ENCODE measurements around the gene GALNT13. TPM values are rescaled to one million over a fixed set of nuclear protein-coding genes. Genes with fewer than 3 reads are reported as not detected.

Gene GALNT13
- total RNA-seq, 1 donor from 2014 or later = 0.25 TPM

DNA sequence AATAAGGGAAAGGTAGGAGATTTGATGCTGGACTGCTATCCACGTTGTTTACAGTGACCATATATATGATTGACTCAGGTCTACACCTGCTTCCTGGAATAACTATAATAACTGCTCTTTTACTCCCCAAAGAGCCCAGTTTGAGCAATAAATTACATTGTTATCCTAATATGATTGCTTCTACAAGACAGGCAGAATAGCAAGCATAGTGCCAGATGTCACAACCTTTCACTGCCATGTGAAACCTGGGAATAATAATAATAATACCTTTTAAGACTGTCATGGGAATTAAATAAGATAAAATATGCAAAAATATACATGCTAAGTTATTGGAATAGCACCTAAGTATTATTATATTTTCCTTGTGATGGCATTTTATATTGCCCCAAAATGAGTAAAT lies 298.7 kb downstream of the GALNT13 start:
- TF ChIP-seq POLR2AphosphoS5 (IDR thresholded peaks at IDR 0.05; ENCODE audit: insufficient read depth in 1 of 2, low read depth in 1 of 2) = no peak
- TF ChIP-seq POLR2A (IDR thresholded peaks at IDR 0.05) = no peak
- TF ChIP-seq, protein P1, sequence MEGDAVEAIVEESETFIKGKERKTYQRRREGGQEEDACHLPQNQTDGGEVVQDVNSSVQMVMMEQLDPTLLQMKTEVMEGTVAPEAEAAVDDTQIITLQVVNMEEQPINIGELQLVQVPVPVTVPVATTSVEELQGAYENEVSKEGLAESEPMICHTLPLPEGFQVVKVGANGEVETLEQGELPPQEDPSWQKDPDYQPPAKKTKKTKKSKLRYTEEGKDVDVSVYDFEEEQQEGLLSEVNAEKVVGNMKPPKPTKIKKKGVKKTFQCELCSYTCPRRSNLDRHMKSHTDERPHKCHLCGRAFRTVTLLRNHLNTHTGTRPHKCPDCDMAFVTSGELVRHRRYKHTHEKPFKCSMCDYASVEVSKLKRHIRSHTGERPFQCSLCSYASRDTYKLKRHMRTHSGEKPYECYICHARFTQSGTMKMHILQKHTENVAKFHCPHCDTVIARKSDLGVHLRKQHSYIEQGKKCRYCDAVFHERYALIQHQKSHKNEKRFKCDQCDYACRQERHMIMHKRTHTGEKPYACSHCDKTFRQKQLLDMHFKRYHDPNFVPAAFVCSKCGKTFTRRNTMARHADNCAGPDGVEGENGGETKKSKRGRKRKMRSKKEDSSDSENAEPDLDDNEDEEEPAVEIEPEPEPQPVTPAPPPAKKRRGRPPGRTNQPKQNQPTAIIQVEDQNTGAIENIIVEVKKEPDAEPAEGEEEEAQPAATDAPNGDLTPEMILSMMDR (IDR thresholded peaks at IDR 0.05) = no peak
- H3K27ac ChIP-seq = no peak overlapping the region
- H3K4me3 ChIP-seq = no peak overlapping the region
- H3K27me3 ChIP-seq = no peaks in the 10 kb centered on the region
- intact Hi-C loops (cut with DNase I) = no loop called here
- no peaks in the 10 kb centered on the region for H3K36me3 ChIP-seq
- no peaks in the 10 kb centered on the region for H3K4me1 ChIP-seq
- DNase-seq (ENCODE audit: extremely low spot score in 2 of 2) = no peak
- no peaks in the 10 kb centered on the region for H3K9me3 ChIP-seq

DNA sequence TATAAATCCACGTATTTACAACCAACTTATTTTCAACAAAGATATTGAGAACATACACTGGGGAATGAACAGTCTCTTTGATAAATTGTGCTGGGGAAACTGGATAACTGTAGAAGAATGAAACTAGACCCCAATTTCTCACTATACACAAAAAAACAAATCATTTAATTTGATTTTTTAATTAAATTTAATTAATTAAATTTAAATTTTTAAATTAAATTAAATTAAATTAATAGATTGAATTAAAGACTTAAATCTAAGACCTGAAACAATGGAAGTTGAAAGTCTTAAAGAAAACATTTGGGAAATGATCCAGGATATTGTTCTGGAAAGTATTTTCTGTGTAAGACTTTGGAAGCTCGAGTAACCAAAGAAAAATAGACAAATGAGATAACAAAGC lies 301.4 kb downstream of the GALNT13 start:
- Histone ChIP-seq H3K9me3 (no peaks in the 10 kb centered on the region), H3K27ac (no peak overlapping the region), H3K27me3 (no peaks in the 10 kb centered on the region), H3K4me1 (no peaks in the 10 kb centered on the region), H3K4me3 (no peak overlapping the region), H3K36me3 (no peaks in the 10 kb centered on the region)
- intact Hi-C loops (cut with DNase I) = no loop called here
- DNase-seq (ENCODE audit: extremely low spot score in 2 of 2) = no peak
- TF ChIP-seq POLR2AphosphoS5 (IDR thresholded peaks at IDR 0.05; ENCODE audit: insufficient read depth in 1 of 2, low read depth in 1 of 2) (no peak), POLR2A (IDR thresholded peaks at IDR 0.05) (no peak)
- TF ChIP-seq, protein P1 (IDR thresholded peaks at IDR 0.05) = no peak

DNA sequence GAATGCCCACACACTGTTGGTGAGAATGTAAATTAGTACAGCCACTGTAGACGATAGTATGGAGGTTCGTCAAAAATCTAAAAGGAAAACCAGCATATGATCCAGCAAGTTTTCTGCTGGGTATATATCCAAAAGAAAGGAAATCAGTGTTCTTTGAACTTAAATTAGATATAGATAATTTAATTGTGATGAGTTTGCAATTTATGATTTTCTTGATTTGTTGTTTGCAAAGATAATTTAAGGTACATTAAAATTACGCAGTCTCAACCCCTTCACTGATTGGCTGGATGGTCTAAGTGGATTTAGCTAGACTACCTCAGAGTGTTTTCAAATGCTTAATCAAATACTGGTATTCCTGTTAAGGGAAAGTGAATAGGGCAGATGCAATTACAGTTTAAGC lies 302.2 kb downstream of the GALNT13 start:
- Histone ChIP-seq H3K9me3 (no peaks in the 10 kb centered on the region), H3K27me3 (no peaks in the 10 kb centered on the region), H3K4me1 (no peaks in the 10 kb centered on the region), H3K4me3 (no peak overlapping the region), H3K27ac (no peak overlapping the region), H3K36me3 (no peaks in the 10 kb centered on the region)
- TF ChIP-seq POLR2AphosphoS5 (IDR thresholded peaks at IDR 0.05; ENCODE audit: insufficient read depth in 1 of 2, low read depth in 1 of 2) = no peak
- intact Hi-C loops (cut with DNase I) = no loop called here
- DNase-seq (ENCODE audit: extremely low spot score in 2 of 2) = no peak

DNA sequence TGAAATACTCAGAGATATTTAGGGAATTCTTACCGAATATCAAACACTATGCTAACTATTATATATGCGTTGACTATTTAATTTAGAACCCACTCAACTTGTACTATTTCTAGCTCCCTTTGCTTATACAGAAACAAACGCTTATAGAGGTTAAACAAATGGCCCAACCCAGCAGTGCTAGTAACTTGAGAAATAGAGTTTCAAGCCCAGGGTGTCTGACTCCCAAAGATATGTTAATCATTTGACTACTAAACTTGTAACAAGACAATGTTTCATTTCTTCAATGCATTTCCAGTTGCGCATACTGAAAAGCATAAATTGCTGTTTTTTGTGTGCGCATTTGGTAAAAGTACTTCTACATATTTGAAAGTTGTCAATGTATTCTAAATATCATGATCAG lies 310.3 kb downstream of the GALNT13 start:
- Histone ChIP-seq H3K27me3 (no peaks in the 10 kb centered on the region), H3K4me1 (no peaks in the 10 kb centered on the region), H3K27ac (no peak overlapping the region), H3K9me3 (no peaks in the 10 kb centered on the region), H3K4me3 (no peak overlapping the region), H3K36me3 (no peaks in the 10 kb centered on the region)
- no peak for TF ChIP-seq POLR2AphosphoS5 (IDR thresholded peaks at IDR 0.05; ENCODE audit: insufficient read depth in 1 of 2, low read depth in 1 of 2)
- intact Hi-C loops (cut with DNase I) = no loop called here
- no peak for DNase-seq (ENCODE audit: extremely low spot score in 2 of 2)

DNA sequence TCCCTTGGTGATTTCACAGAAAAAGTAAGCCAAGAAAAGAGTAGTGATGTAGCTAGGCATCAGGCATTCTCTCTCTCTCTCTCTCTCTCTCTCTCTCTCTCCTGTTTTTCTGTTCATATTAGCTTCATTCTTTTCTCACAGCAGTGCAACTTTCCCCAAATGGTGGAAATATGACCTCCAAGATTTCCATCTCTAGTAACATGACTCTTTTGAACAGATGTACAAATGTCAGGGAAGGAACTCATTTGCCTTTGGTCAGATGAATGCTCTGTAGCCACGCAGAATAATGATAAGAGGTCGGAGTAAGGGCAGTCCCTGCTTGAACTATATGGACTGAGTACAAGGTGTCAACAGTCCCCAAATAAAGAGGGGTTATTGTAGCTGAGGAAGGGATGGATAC lies 316.2 kb downstream of the GALNT13 start:
- intact Hi-C loops (cut with DNase I) = no loop called here
- no peaks in the 10 kb centered on the region for H3K4me1 ChIP-seq
- H3K9me3 ChIP-seq = no peaks in the 10 kb centered on the region
- no peak for DNase-seq (ENCODE audit: extremely low spot score in 2 of 2)
- H3K27me3 ChIP-seq = no peaks in the 10 kb centered on the region
- H3K4me3 ChIP-seq = no peak overlapping the region
- no peaks in the 10 kb centered on the region for H3K36me3 ChIP-seq
- no peak overlapping the region for H3K27ac ChIP-seq
- TF ChIP-seq, protein P1 (IDR thresholded peaks at IDR 0.05) = no peak
- TF ChIP-seq POLR2AphosphoS5 (IDR thresholded peaks at IDR 0.05; ENCODE audit: insufficient read depth in 1 of 2, low read depth in 1 of 2) = no peak
- no peak for TF ChIP-seq POLR2A (IDR thresholded peaks at IDR 0.05)

DNA sequence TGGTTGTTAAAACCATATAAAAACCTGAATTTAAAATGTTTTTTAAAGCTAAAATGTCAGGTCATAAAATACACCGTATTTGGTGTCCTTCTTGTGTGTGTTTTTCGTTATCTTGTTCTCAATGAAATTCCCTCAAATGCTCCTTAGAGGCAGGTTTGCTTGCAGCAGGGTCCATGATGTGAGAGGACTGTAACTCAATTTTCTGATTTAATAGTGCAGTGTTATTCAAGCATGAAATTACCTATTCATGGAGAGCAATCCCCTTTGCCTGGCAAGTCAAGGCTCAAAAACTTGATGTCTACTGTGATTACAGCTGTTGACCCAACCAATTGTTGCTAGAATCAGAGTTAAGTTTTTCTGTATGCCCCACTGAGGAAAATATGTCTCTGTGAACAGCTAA lies 318.2 kb downstream of the GALNT13 start:
- Histone ChIP-seq H3K9me3 (no peaks in the 10 kb centered on the region), H3K4me1 (no peaks in the 10 kb centered on the region), H3K27ac (no peak overlapping the region), H3K4me3 (no peak overlapping the region), H3K36me3 (no peaks in the 10 kb centered on the region), H3K27me3 (no peaks in the 10 kb centered on the region)
- TF ChIP-seq POLR2A (IDR thresholded peaks at IDR 0.05) (no peak), POLR2AphosphoS5 (IDR thresholded peaks at IDR 0.05; ENCODE audit: insufficient read depth in 1 of 2, low read depth in 1 of 2) (no peak)
- TF ChIP-seq, protein P1 (IDR thresholded peaks at IDR 0.05) = no peak
- intact Hi-C loops (cut with DNase I) = no loop called here
- no peak for DNase-seq (ENCODE audit: extremely low spot score in 2 of 2)
